ENCODE results near the gene TNFRSF1B. TPM values are rescaled to one million over a fixed set of nuclear protein-coding genes. Genes with fewer than 3 reads are reported as not detected.

Gene TNFRSF1B
- total RNA-seq, 1 experiment from 2014 or later, result 0.61 TPM

DNA sequence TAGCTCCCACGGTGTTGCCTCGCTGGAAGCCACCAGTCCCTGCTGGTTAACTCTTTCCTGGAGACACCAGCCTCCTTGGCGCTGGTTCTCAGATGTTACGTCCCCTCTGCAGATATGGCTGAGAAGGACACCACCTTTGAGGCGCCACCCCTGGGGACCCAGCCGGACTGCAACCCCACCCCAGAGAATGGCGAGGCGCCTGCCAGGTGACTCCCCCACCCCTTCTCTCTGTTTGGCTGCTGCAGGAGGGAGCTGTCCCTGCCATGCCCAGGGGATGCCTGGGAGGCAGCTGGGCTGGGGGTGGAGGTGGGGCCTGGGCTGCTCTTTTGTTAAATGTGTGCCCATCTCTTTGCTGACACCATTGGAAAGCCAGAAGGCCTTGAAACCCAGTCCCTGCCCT lies 43.6 kb upstream of the TNFRSF1B start:
- no peaks in the 10 kb centered on the region for H3K27me3 ChIP-seq (ENCODE audit: insufficient read depth, low read length)
- no peak overlapping the region for H3K4me3 ChIP-seq (replicated peaks in 1 of 2; ENCODE audit: low read depth in 1 of 2, low read length in 2 of 2)
- no peaks in the 10 kb centered on the region for H3K36me3 ChIP-seq (ENCODE audit: control insufficient read depth in 1 of 2, insufficient read depth in 2 of 2, low read length in 2 of 2)
- no peak overlapping the region for H3K4me2 ChIP-seq (ENCODE audit: low read length)
- intact Hi-C loops (cut with micrococcal nuclease), result loop anchor here (10.0 kb wide), 1 partner anchor 532 kb away; no protein-coding TSS in a partner anchor
- TF ChIP-seq FOSL1 (IDR thresholded peaks at IDR 0.05; ENCODE audit: low read depth) (no peak), EZH2 (IDR thresholded peaks at IDR 0.05) (no peak), YY1 (IDR thresholded peaks at IDR 0.05; ENCODE audit: extremely low read depth, insufficient replicate concordance, low read depth, low read length) (no peak), SP1 (IDR thresholded peaks at IDR 0.05; ENCODE audit: low read depth) (no peak), ZFX (IDR thresholded peaks at IDR 0.05) (no peak), CBX3 (IDR thresholded peaks at IDR 0.05; ENCODE audit: low read depth) (no peak)
- TF ChIP-seq, protein P1, sequence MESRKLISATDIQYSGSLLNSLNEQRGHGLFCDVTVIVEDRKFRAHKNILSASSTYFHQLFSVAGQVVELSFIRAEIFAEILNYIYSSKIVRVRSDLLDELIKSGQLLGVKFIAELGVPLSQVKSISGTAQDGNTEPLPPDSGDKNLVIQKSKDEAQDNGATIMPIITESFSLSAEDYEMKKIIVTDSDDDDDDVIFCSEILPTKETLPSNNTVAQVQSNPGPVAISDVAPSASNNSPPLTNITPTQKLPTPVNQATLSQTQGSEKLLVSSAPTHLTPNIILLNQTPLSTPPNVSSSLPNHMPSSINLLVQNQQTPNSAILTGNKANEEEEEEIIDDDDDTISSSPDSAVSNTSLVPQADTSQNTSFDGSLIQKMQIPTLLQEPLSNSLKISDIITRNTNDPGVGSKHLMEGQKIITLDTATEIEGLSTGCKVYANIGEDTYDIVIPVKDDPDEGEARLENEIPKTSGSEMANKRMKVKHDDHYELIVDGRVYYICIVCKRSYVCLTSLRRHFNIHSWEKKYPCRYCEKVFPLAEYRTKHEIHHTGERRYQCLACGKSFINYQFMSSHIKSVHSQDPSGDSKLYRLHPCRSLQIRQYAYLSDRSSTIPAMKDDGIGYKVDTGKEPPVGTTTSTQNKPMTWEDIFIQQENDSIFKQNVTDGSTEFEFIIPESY (IDR thresholded peaks at IDR 0.05; ENCODE audit: extremely low read depth, insufficient replicate concordance, low read length), result no peak
- TF ChIP-seq, protein P2, sequence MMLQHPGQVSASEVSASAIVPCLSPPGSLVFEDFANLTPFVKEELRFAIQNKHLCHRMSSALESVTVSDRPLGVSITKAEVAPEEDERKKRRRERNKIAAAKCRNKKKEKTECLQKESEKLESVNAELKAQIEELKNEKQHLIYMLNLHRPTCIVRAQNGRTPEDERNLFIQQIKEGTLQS (IDR thresholded peaks at IDR 0.05), result no peak
- RAD21 ChIA-PET (ENCODE audit: low non-redundant PET in 1 of 2, low total read pairs in 2 of 2, uncharacterized antibody in 2 of 2, unreplicated experiment in 2 of 2), result interaction anchor here in 1 of 2 experiments (2.6 kb wide), 1 partner anchor 73 kb away, joined by 7 read pairs; no protein-coding TSS in a partner anchor
- H2AFZ ChIP-seq (ENCODE audit: low read depth, low read length, poor library complexity, severe bottlenecking), result no peak overlapping the region
- POLR2A ChIA-PET, result no interaction called here
- H4K20me1 ChIP-seq (ENCODE audit: insufficient read depth), result no peaks in the 10 kb centered on the region
- CTCF ChIA-PET, result interaction anchor here (2.9 to 5.4 kb wide), 2 partner anchors 55 to 87 kb away, joined by 13 to 63 read pairs; no protein-coding TSS in a partner anchor
- no peaks in the 10 kb centered on the region for H3K79me2 ChIP-seq (ENCODE audit: insufficient read depth, low read length)
- no TSS peak for BruUV-seq (replicated peaks)
- no peak overlapping the region for H3K9ac ChIP-seq (ENCODE audit: low read length)
- no peaks in the 10 kb centered on the region for H3K9me3 ChIP-seq (ENCODE audit: control insufficient read depth in 1 of 2, insufficient read depth in 1 of 2, low read depth in 1 of 2, low read length in 2 of 2)
- H3K4me1 ChIP-seq (ENCODE audit: control insufficient read depth in 1 of 2, insufficient read depth in 2 of 2, low read length in 2 of 2), result peaks cover 0 to 4% of the 10 kb centered on the region in 2 experiments; a peak in 1 of 4 replicates
- ATAC-seq (no peak), DNase-seq (ENCODE audit: low read depth, low spot score) (no peak)
- no peak overlapping the region for H3K27ac ChIP-seq (ENCODE audit: low read depth, low read length)
- H3K9me2 ChIP-seq (ENCODE audit: insufficient read depth), result no peaks in the 10 kb centered on the region
